GM23248 (cell line): ENCODE results near the gene SEC31A.

Experiments
- EZH2 ChIP-seq: fragments of 200-600 bp; sonication (generic); IDR thresholded peaks from 2 replicates; pipeline ENCODE4 v1.6.1; 2018; ENCODE audit warnings: antibody characterized with exemption, mild to moderate bottlenecking; ENCODE audit not compliant: insufficient read depth, poor library complexity, severe bottlenecking
- EZH2phosphoT487 ChIP-seq: fragments of 200-600 bp; sonication (generic); IDR thresholded peaks from 2 replicates; pipeline ENCODE4 v1.6.1; 2018; ENCODE audit warnings: antibody characterized with exemption, moderate library complexity, mild to moderate bottlenecking, low read depth; ENCODE audit not compliant: insufficient read depth

- TF ChIP-seq EZH2phosphoT487 (no peak), EZH2 (no peak)
These were observed 22.4 kb downstream of the SEC31A start for GRCh38 chr4:82868572-82868971.
